ENCODE measurements around the gene CFAP97. TPM values are rescaled to one million over a fixed set of nuclear protein-coding genes. Genes with fewer than 3 reads are reported as not detected.

CFAP97 gene
- polyA plus RNA-seq, 3 donors = 5.5 to 13.6 (median 11.2) TPM

- WGBS, 3 donors = 22 to 44% (median 41%) methylated on average over 4 of the region's 4 CpGs
- H3K27ac ChIP-seq (ENCODE audit: low read depth, low read length) = no peak overlapping the region
Measured at GRCh38 chr4:185227131-185227551, 23.3 kb upstream of the CFAP97 start.

DNA sequence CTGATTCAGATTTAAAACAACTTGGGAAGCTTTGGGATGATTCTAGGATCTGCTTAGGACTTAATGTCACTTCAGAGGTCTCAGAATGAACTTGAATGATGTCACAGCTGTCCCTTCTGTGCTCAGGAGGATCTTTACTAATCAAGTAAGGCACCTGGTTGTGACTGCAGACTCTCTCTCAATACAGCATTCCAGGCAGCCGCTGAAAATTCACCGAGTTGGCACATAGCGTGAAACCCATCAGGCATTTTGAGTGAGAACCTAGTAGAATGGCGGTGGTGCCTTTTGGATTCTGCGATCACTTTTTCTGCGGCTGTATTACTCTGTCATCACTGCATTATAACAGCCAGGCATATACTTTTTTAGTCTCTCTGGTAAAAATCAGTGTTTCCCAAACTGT is 22.1 kb upstream of the CFAP97 start:
- H3K27ac ChIP-seq (ENCODE audit: low read depth, low read length) = no peak overlapping the region
- WGBS, 3 donors = 90 to 99% (median 98%) methylated on average over 6 of the region's 6 CpGs

GRCh38 chr4:185224597-185224996 is 20.8 kb upstream of the CFAP97 start:
- H3K27ac ChIP-seq (ENCODE audit: low read depth, low read length) = no peak overlapping the region

DNA sequence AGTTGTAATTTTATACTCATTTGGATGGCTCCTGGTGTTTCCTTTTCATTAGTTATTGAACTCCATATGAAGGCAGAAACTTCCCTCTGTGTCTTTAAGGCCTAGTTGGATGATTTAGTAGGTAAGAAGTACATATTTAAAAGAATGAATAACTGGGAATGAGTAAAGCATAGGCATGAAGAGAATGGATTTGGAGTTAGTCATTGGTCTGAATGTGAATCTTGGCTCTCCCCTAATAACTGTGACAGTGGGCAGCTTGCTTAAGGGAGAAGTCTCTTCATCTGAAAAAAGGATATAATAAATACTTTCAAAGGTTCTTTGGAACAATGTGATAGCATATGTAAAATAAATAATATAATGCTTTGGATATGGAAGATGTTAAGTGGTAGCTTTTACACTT is 18.8 kb upstream of the CFAP97 start:
- no peak overlapping the region for H3K27ac ChIP-seq (ENCODE audit: low read depth, low read length)

GRCh38 chr4:185221912-185222311 is 18.1 kb upstream of the CFAP97 start:
- H3K27ac ChIP-seq (ENCODE audit: low read depth, low read length) = no peak overlapping the region
- 42 to 97% (median 79%) methylated on average over 6 to 10 of the region's 10 CpGs for WGBS, 3 donors

GRCh38 chr4:185221491-185221890 is 17.7 kb upstream of the CFAP97 start:
- H3K27ac ChIP-seq (ENCODE audit: low read depth, low read length) = no peak overlapping the region
- 83 to 85% (median 84%) methylated on average over 2 of the region's 2 CpGs for WGBS, 3 donors

DNA sequence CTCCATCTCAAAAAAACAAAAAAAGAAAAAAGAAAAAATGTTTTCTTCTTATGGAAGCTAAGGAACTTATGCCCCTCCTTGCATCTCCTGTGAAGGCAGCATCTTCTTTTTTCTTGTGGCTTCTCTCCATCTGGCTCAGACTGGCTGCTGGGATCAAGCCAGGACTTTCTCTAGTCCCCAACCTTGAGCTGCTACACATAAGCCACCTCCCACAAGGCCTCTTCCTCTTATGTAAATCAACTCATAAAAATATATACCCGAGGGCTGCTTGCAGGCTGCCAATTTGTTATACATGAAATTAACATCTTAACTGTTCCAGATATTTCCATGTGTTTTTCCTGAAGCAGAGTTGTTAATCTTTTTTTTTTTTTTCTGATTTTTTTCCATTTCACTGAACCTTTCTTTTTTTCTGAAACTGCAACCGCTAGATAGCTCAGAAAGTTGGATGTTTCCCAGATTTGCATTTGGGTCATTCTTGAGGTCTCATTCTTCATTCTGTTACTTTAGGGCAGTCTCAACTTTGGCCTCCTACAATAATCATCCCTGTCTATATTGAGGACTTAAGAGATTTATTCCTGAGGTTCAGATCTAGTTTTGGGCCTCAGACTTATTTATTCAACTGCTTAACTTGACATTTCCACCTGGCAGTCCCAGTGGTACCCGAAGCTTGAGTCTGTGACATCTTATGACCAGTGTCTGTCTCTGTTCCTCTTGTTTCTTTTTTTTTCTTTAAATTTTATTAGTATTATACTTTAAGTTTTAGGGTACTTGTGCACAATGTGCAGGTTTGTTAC is 15.9 kb upstream of the CFAP97 start:
- no peak overlapping the region for H3K27ac ChIP-seq (ENCODE audit: low read depth, low read length)
- WGBS, 3 donors = 30 to 48% (median 42%) methylated on average over 3 of the region's 3 CpGs

- no peak overlapping the region for H3K27ac ChIP-seq (ENCODE audit: low read depth, low read length)
- 98 to 100% (median 100%) methylated on average over 2 of the region's 2 CpGs for WGBS, 3 donors
Measured at GRCh38 chr4:185218312-185218711, 14.5 kb upstream of the CFAP97 start.

DNA sequence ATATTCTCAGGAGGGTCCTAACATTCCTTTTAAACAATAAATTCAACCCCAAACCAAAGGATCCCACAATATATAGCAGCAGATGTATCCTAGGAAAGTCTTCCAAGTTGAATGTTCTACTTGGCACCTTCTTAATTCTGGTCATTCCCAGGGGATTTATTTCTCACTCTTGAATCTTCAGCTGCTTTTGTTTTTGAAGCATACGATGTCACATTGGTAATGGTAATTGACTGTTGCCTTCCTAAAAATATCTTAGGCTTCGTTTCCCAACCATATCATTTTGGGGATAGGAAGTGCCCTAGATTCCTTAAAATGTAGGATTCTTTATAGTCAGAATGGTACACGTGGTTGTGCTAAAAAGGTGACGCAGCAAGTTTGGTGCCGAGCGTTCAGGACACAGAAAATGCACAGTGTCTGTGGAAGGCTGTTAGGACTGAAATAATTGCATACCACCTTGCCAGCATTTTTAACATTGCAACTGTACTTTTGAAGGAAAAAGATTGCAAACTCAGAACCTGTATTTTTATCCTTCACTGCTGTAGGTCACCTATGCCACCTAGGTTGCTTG is 13.7 kb upstream of the CFAP97 start:
- WGBS, 3 donors = 69 to 84% (median 72%) methylated on average over 6 of the region's 6 CpGs

DNA sequence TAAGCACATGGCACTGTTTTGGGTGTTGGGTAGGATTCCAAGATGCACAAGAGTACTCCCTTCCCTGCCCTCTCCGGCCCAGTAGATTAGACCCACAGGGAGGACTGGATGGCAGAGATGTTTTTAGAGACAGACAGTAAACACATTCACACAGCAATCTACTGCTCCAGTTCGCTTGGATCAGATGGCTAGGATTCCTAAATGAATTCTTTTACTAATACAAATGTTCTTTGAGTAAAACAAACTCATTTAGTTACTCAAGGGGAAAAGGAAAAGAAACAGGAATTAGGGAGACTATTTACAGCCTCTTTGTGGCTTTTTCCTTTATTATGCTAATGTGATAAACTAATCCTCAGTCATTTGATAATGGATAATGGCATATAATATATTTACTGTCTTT is 11.5 kb upstream of the CFAP97 start:
- WGBS, 3 donors = 74 to 85% (median 74%) methylated on average over 2 of the region's 2 CpGs
- no peak overlapping the region for H3K27ac ChIP-seq (ENCODE audit: low read depth, low read length)

More for the DNA sequence above, 13.7 kb upstream of the CFAP97 start:
- no peak overlapping the region for H3K27ac ChIP-seq (ENCODE audit: low read depth, low read length)

- no peak overlapping the region for H3K27ac ChIP-seq (ENCODE audit: low read depth, low read length)
- WGBS, 3 donors = 56 to 84% (median 63%) methylated on average over 4 of the region's 4 CpGs
Measured at GRCh38 chr4:185213877-185214276, 10.1 kb upstream of the CFAP97 start.

- WGBS, 3 donors = 93 to 99% (median 94%) methylated on average over 4 of the region's 4 CpGs
- H3K27ac ChIP-seq (ENCODE audit: low read depth, low read length) = no peak overlapping the region
Measured at GRCh38 chr4:185212581-185212980, 8.8 kb upstream of the CFAP97 start.

DNA sequence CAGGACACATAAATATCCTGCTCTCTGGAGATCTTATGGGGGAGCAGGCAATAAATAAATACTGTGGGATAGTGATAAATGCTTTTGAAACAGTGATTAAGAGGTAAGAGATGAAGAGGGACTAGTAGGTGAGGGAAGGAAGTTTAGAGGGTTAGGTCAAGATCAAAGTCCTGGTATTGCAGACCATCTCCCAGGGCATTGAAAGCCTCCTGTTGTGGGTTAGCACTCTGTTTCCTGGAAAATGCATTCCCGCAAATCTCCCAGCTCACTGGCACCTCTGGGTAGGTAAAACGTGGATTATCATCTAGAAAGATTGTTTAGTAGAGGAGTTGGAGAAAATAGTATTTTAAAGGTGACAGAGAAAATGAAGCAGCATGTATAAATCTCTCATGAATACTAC is 7.8 kb upstream of the CFAP97 start:
- no peak overlapping the region for H3K27ac ChIP-seq (ENCODE audit: low read depth, low read length)
- 26 to 71% (median 62%) methylated on average over 2 of the region's 2 CpGs for WGBS, 3 donors

GRCh38 chr4:185211035-185211434 is 7.2 kb upstream of the CFAP97 start:
- 25 to 69% (median 56%) methylated on average over 5 of the region's 5 CpGs for WGBS, 3 donors
- no peak overlapping the region for H3K27ac ChIP-seq (ENCODE audit: low read depth, low read length)

DNA sequence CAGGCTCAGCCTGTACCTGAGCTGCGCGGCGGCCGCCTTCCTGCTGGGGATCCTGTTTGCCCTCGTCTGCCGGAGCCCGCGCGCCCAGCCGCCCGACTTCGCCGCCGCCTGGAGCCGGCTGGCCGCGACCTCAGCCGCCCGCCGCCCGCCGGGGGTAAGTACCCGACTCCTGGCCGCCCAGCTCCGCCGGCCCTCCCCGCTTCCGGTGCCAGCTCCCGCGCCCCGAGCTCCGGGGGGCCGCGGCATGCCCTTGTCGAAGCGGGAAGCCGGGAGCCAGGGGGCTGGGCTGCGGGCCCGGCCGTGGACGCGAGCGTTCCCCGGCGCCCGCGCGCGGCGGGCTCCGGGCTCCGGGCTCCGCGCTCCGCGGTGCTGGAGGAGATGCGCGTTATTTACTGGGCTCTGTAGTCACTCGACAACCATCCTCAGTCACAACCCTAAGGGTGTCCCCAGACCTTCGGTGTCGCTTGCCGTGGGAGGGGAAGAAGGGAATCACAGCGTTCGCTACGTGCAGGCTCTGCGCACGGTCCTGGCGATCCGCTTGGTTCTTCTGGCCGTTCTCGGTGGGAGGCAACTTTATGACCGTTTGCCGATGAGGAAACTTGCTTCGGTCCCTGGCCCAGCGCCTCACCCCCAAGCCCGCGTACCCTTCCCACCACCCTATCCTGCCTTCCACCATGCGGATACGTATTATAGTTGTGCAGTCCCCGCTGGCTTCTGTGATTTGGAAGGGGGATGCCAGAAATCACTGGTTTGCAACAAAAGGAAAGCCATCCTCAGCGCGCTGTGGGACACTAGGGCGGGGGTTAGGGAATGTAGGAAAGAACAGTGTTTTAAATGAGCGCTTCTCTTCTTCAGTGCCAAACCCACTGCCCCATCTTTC is 6.5 kb upstream of the CFAP97 start:
- no peak overlapping the region for H3K27ac ChIP-seq (ENCODE audit: low read depth, low read length)
- 0 to 1% (median 1%) methylated on average over 76 to 84 of the region's 84 CpGs for WGBS, 3 donors

DNA sequence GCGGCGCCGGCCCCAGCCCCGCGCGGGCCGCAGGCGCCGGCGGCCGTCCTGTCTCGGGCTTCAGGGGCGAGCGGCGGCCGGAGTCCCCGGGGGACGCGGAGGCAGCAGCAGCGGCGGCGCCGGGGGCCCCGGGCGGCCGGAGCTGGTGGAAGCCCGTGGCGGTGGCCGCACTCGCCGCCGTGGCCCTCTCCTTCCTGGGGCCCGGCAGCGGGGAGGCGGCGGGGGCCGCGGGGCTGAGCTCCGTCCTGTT is 6.0 kb upstream of the CFAP97 start:
- peak overlapping the region; percentile 56 for H3K27ac ChIP-seq (ENCODE audit: low read depth, low read length)
- WGBS, 3 donors = 0 to 1% (median 0%) methylated on average over 22 to 38 of the region's 39 CpGs

DNA sequence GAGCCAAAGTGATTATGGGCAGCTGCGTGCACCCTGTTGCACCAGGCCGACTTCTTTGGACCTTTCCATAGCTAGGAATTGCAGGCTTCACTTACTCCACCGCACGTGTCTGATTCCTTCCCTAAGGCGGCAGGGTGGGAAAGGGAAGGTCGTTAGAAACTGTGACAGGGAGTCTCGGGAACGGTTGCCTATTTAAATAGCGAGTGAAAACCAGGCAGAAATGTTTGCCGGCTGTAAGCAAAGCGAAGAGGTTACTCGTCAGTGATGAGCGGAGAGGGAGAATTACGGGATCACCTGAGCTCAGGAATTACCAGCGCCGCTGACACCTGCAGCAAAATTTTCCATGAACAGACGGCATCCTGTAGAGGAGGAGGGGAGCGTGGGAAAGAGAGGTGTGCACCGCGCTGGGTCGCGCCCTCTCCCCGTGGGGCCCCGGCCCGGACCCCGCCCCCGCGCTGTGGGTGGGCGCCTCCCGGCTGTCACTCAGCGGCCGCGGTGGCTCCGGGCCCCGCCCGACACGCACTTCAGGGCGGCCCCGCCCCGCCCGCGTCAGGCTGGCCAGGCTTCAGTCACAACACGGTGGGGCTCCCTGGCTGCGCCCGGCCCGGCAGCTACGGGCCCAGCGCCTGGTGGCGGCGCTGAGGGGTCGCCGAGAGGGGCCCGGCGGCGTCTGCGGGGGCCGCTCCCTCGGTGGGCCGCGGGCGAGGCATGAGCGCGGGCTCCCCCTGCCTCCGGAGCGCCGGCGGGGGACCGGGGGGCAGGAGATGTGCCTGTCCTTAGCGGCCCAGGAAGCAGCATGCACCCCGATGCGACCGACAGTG is 5.4 kb upstream of the CFAP97 start, which contains the start of gene SNX25:
Gene SNX25 (plus strand): TSS at position 568 of the 821 bp plus-strand sequence. CDS start 229 bp downstream, at position 797.
- WGBS, 3 donors = 1% methylated on average over 60 to 72 of the region's 72 CpGs
- peak within 1 kb of the TSS; percentile 56 for H3K27ac ChIP-seq (ENCODE audit: low read depth, low read length)

DNA sequence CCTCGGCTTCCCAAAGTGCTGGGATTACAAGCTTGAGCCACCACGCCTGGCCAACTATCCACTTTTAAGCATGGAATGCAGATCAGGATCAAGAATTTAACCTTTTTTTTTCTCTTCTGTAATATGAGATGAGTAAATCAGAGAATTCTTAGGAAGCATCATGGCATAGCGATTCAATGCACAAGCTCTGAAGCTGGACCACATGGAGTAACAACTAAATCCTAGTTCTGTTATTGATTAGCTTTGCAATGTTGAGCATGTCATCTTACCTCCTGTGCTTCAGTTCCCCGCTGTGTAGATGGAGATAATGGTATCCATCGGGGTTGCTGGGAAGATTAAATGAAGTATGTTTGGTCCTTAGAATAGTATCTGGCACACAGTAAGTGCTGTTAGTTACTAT is 3.7 kb upstream of the CFAP97 start:
- WGBS, 3 donors = 93 to 97% (median 94%) methylated on average over 5 of the region's 5 CpGs
- no peak overlapping the region for H3K27ac ChIP-seq (ENCODE audit: low read depth, low read length)
